A549 (cell line): ENCODE data around the gene ANO10. TPM values are rescaled to one million over a fixed set of nuclear protein-coding genes. Genes with fewer than 3 reads are reported as not detected.

Experiments used
- ATAC-seq, 2 experiments: fragments of 200-7000 bp in 1 of 2; fragments of >200 bp in 1 of 2; cut with Nextera tagmentation in 1 of 2; cut with Tn5 transposase in 1 of 2; 3 replicates each; pipeline versions ENCODE4 v1.8.0 to v1.9.1; 2018 to 2020; ENCODE audit warnings: mild to moderate bottlenecking in 1 of 2, moderate library complexity in 1 of 2
- CTCF ChIA-PET: fragments of 300-600 bp; sonication (Branson Sonifier 250); formaldehyde crosslinking; extraction: SDS; loops from one replicate; lab custom pipeline; 2021; ENCODE audit warnings: antibody characterized with exemption, inconsistent platforms; lab: Yijun Ruan, JAX
- POLR2A ChIA-PET: fragments of 350-600 bp; formaldehyde crosslinking; extraction: SDS; loops from one replicate; lab custom pipeline; 2021; ENCODE audit warnings: antibody characterized with exemption, inconsistent platforms; lab: Yijun Ruan, JAX
- DNase-seq, 2 experiments: peaks; one replicate each; pipeline versions ENCODE4 v3.0.0 to v3.0.0-alpha.2; 2011 to 2016; ENCODE audit warnings: low read depth in 1 of 2, low spot score in 1 of 2
- FAIRE-seq: peaks from 2 replicates; lab custom pipeline; 2011; peaks lifted over from hg19 to GRCh38; lab: Jason Lieb, UNC
- H3K27ac ChIP-seq, 2 experiments: fragments of >200 bp; sonication (Bioruptor Twin); formaldehyde crosslinking; 3 replicates each; pipeline ENCODE4 v1.5.1; 2016 to 2017
- H3K4me1 ChIP-seq: fragments of >200 bp; sonication (Bioruptor Twin); formaldehyde crosslinking; 3 replicates; pipeline ENCODE4 v1.6.1; 2016
- H3K4me2 ChIP-seq: fragments of >200 bp; sonication (Bioruptor Twin); formaldehyde crosslinking; 3 replicates; pipeline ENCODE4 v1.6.1; 2016
- H3K4me3 ChIP-seq: fragments of >200 bp; sonication (Bioruptor Twin); formaldehyde crosslinking; 3 replicates; pipeline ENCODE4 v1.5.1; 2016
- H3K9me3 ChIP-seq: fragments of >200 bp; sonication (Bioruptor Twin); formaldehyde crosslinking; 3 replicates; pipeline ENCODE4 v1.6.1; 2016
- CBX2 ChIP-seq: fragments of 200-600 bp; sonication (generic); IDR thresholded peaks from 2 replicates; pipeline ENCODE4 v1.6.1; 2016; ENCODE audit warnings: low read depth, mild to moderate bottlenecking, borderline replicate concordance
- CBX8 ChIP-seq: fragments of 200-600 bp; sonication (generic); IDR thresholded peaks from 2 replicates; pipeline ENCODE4 v1.6.1; 2016
- CHD2 ChIP-seq: fragments of 150-350 bp; IDR thresholded peaks from 2 replicates; pipeline ENCODE4 v1.6.1; 2014; ENCODE audit warnings: low read length; ENCODE audit not compliant: partially characterized antibody
- CHD4 ChIP-seq: fragments of 200-600 bp; sonication (generic); IDR thresholded peaks from 2 replicates; pipeline ENCODE4 v1.6.1; 2016; ENCODE audit warnings: antibody characterized with exemption, mild to moderate bottlenecking, borderline replicate concordance
- FOSB ChIP-seq: fragments of 250-450 bp; sonication (Bioruptor Pico); IDR thresholded peaks from 2 replicates; pipeline ENCODE4 v1.5.0; 2020; ENCODE audit warnings: mild to moderate bottlenecking, moderate library complexity
- FOSL2 ChIP-seq, 2 experiments: fragments of 450-650 bp in 1 of 2; fragments of >200 bp in 1 of 2; sonication (Bioruptor Twin) in 1 of 2; formaldehyde crosslinking; IDR thresholded peaks; 2 replicates each; pipeline versions ENCODE4 v1.5.0 to v1.6.1; 2016 to 2020; ENCODE audit warnings: mild to moderate bottlenecking in 1 of 2, moderate library complexity in 1 of 2
- FOXS1 ChIP-seq: fragments of 250-450 bp; sonication (Bioruptor Pico); IDR thresholded peaks from 2 replicates; pipeline ENCODE4 v1.5.0; 2020; ENCODE audit warnings: mild to moderate bottlenecking, moderate library complexity
- GATA3 ChIP-seq: IDR thresholded peaks from 2 replicates; pipeline ENCODE4 v1.6.1; 2012; ENCODE audit warnings: borderline replicate concordance
- HOXA7 ChIP-seq: fragments of 250-450 bp; sonication (Bioruptor Pico); IDR thresholded peaks from 2 replicates; pipeline ENCODE4 v1.5.0; 2020; ENCODE audit warnings: mild to moderate bottlenecking, moderate library complexity
- HOXB13 ChIP-seq: fragments of 250-450 bp; sonication (Bioruptor Pico); IDR thresholded peaks from 2 replicates; pipeline ENCODE4 v1.5.0; 2020; ENCODE audit warnings: low read depth, mild to moderate bottlenecking, moderate library complexity
- HOXB5 ChIP-seq: fragments of 250-450 bp; sonication (Bioruptor Pico); IDR thresholded peaks from 2 replicates; pipeline ENCODE4 v1.5.0; 2020; ENCODE audit warnings: mild to moderate bottlenecking, moderate library complexity
- KDM1A ChIP-seq: fragments of 200-600 bp; sonication (generic); IDR thresholded peaks from 2 replicates; pipeline ENCODE4 v1.6.1; 2016; ENCODE audit warnings: low read depth, mild to moderate bottlenecking
- MAZ ChIP-seq: fragments of 150-350 bp; IDR thresholded peaks from 2 replicates; pipeline ENCODE4 v1.6.1; 2014; ENCODE audit warnings: antibody characterized with exemption, low read depth, low read length, borderline replicate concordance
- NFE2L2 ChIP-seq: fragments of 150-350 bp; conservative IDR thresholded peaks from 2 replicates; pipeline ENCODE4 v1.6.1; 2014; ENCODE audit warnings: low read length
- NPAS2 ChIP-seq: fragments of 250-450 bp; sonication (Bioruptor Pico); IDR thresholded peaks from 2 replicates; pipeline ENCODE4 v1.8.0; 2022; ENCODE audit warnings: mild to moderate bottlenecking, moderate library complexity, borderline replicate concordance
- PHF8 ChIP-seq: fragments of 200-600 bp; sonication (generic); IDR thresholded peaks from 2 replicates; pipeline ENCODE4 v1.6.1; 2016; ENCODE audit warnings: low read depth, mild to moderate bottlenecking, antibody characterized with exemption, moderate library complexity, borderline replicate concordance
- RAD21 ChIP-seq, 2 experiments: fragments of >200 bp in 1 of 2; sonication (Bioruptor Twin) in 1 of 2; formaldehyde crosslinking in 1 of 2; IDR thresholded peaks in 1 of 2; conservative IDR thresholded peaks in 1 of 2; 2 replicates in 1 of 2; 3 replicates in 1 of 2; pipeline ENCODE4 v1.6.1; 2012 to 2018; ENCODE audit warnings: inconsistent platforms in 1 of 2
- RARB ChIP-seq: fragments of 250-450 bp; sonication (Bioruptor Pico); IDR thresholded peaks from 2 replicates; pipeline ENCODE4 v1.8.0; 2021; ENCODE audit warnings: mild to moderate bottlenecking, moderate library complexity
- ZFP36 ChIP-seq: fragments of 450-650 bp; IDR thresholded peaks from 2 replicates; pipeline ENCODE4 v1.6.1; 2014; ENCODE audit warnings: borderline replicate concordance; ENCODE audit not compliant: partially characterized antibody
- ZSCAN20 ChIP-seq: fragments of 250-450 bp; sonication (Bioruptor Pico); IDR thresholded peaks from 2 replicates; pipeline ENCODE4 v1.8.0; 2022; ENCODE audit warnings: mild to moderate bottlenecking, moderate library complexity
- WGBS: methylation state at CpG from one replicate; pipeline ENCODE4 v1.1.6; 2017; ENCODE audit errors: missing lambda C conversion rate; 5-methylcytosine and 5-hydroxymethylcytosine counted together
- polyA plus RNA-seq, 4 experiments: library from polyadenylated mRNA; depleted of rRNA in 3 of 4; stranded (reverse); fragments of >200 nt; fragmentation: RNase III in 1 of 4; extraction: RNeasy Plus Mini Kit Qiagen cat#74134 plus additional on column Dnase treatment in 1 of 4; gene quantifications; 2 replicates in 3 of 4; 3 replicates in 1 of 4; pipeline ENCODE4 v1.2.3, GENCODE V29; 2011 to 2017
- TF ChIP-seq, protein P1 (sequence below): fragments of 450-650 bp; IDR thresholded peaks from 2 replicates; pipeline ENCODE4 v1.6.1; 2014; ENCODE audit warnings: antibody characterized with exemption
- TF ChIP-seq, protein P2 (sequence below): IDR thresholded peaks from 2 replicates; pipeline ENCODE4 v1.6.1; 2012
- TF ChIP-seq, protein P3 (sequence below): IDR thresholded peaks from 2 replicates; pipeline ENCODE4 v1.6.1; 2012
- TF ChIP-seq, protein P4 (sequence below): fragments of 250-450 bp; sonication (Bioruptor Pico); IDR thresholded peaks from 2 replicates; pipeline ENCODE4 v1.5.0; 2021; ENCODE audit warnings: mild to moderate bottlenecking, moderate library complexity, borderline replicate concordance
- TF ChIP-seq, protein P5 (sequence below): fragments of 150-350 bp; IDR thresholded peaks from 2 replicates; pipeline ENCODE4 v1.6.1; 2014; ENCODE audit warnings: low read depth, mild to moderate bottlenecking, low read length
- TF ChIP-seq, protein P6 (sequence below): fragments of >200 bp; sonication (Bioruptor Twin); formaldehyde crosslinking; IDR thresholded peaks from 2 replicates; pipeline ENCODE4 v1.6.1; 2016

The ANO10 gene
- polyA plus RNA-seq, 2 of the 4 experiments (the other 2 are of a cell fraction): 20.0 to 22.8 TPM

DNA sequence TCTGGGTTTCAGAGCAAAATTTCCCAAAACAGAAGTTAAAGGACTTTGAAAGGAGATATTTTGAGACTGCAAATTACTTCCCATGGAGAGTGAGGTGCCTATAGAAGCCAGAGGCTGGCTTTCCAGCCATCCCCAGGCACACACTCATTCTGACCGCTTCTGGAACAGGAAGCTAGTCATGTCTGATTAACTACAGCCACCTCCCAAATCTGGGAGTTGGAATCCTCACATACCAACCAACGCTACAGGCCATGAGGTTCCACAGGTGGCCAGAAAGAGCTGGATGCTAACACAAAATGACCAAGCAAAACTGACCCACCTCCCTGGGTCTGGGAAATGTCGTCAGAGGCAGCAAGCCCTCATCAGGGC lies 248.3 kb downstream of the ANO10 start:
- FAIRE-seq: no peak

DNA sequence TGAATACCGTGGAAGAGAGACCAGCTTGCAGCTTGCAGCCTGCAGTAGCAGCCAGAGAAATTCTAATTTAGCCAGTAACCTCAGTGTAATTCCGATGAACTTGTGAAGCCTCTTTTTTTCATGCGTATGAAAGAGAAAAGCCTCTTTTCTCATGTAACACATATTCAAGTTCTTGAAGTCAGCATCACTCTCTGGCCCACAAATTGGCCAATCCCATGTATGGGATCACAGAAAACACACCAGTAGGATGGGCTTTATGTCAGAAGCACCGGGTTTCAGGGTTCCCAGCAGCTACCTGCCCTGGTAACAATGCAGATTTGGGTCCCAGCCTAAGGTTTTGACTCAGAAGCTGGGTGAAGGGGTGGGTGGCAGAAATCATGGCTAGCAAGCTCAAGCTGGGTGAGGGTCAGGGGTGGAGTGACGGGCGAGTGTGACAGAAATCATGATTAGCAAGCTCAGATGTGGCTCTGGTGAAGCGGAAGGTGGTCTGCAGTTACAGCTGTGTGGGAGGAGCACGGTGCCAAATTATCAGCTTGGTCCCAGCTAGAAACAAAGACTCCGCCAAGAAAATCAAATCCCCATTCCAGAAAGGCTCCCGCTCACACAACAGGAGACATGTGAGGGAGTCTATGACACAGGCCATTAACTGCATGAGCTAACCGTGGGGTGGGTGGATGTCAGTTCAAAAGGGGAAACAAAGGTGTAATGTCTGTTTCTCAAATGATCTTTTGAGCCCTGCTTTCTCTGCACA lies 248.8 kb downstream of the ANO10 start:
- POLR2A ChIA-PET: no interaction called here
- TF ChIP-seq HOXA7 (no peak), ZFP36 (no peak), CBX8 (no peak), FOSL2 (IDR thresholded peaks at IDR 0.05) (no peak), FOSL2 (CRISPR knock-in tag; IDR thresholded peaks at IDR 0.05) (no peak), FOXS1 (CRISPR knock-in tag) (no peak), MAZ (no peak), ZSCAN20 (no peak), HOXB5 (CRISPR knock-in tag) (no peak), KDM1A (no peak), HOXB13 (CRISPR knock-in tag) (no peak), RARB (CRISPR knock-in tag) (no peak)
- TF ChIP-seq, protein P1, sequence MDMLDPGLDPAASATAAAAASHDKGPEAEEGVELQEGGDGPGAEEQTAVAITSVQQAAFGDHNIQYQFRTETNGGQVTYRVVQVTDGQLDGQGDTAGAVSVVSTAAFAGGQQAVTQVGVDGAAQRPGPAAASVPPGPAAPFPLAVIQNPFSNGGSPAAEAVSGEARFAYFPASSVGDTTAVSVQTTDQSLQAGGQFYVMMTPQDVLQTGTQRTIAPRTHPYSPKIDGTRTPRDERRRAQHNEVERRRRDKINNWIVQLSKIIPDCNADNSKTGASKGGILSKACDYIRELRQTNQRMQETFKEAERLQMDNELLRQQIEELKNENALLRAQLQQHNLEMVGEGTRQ: no peak
- TF ChIP-seq, protein P2, sequence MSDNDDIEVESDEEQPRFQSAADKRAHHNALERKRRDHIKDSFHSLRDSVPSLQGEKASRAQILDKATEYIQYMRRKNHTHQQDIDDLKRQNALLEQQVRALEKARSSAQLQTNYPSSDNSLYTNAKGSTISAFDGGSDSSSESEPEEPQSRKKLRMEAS: no peak
- TF ChIP-seq, protein P3, sequence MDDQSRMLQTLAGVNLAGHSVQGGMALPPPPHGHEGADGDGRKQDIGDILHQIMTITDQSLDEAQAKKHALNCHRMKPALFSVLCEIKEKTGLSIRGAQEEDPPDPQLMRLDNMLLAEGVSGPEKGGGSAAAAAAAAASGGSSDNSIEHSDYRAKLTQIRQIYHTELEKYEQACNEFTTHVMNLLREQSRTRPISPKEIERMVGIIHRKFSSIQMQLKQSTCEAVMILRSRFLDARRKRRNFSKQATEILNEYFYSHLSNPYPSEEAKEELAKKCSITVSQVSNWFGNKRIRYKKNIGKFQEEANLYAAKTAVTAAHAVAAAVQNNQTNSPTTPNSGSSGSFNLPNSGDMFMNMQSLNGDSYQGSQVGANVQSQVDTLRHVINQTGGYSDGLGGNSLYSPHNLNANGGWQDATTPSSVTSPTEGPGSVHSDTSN: no peak
- DNase-seq (no peak), ATAC-seq (no peak), FAIRE-seq (no peak)
- H3K27ac ChIP-seq: no peak overlapping the region
- no peak overlapping the region for H3K4me2 ChIP-seq
- no peak overlapping the region for H3K4me3 ChIP-seq
- 91% methylated on average over 11 of the region's 11 CpGs for WGBS
- no peaks in the 10 kb centered on the region for H3K9me3 ChIP-seq
- CTCF ChIA-PET: no interaction called here
- H3K4me1 ChIP-seq: no peaks in the 10 kb centered on the region

More for the DNA sequence above, 248.3 kb downstream of the ANO10 start:
- no peak overlapping the region for H3K4me3 ChIP-seq
- no peaks in the 10 kb centered on the region for H3K4me1 ChIP-seq
- ATAC-seq: no peak
- WGBS: 83% methylated on average over 3 of the region's 3 CpGs
- H3K27ac ChIP-seq: no peak overlapping the region
- CTCF ChIA-PET: no interaction called here
- TF ChIP-seq CBX8: no peak
- TF ChIP-seq, protein P4, sequence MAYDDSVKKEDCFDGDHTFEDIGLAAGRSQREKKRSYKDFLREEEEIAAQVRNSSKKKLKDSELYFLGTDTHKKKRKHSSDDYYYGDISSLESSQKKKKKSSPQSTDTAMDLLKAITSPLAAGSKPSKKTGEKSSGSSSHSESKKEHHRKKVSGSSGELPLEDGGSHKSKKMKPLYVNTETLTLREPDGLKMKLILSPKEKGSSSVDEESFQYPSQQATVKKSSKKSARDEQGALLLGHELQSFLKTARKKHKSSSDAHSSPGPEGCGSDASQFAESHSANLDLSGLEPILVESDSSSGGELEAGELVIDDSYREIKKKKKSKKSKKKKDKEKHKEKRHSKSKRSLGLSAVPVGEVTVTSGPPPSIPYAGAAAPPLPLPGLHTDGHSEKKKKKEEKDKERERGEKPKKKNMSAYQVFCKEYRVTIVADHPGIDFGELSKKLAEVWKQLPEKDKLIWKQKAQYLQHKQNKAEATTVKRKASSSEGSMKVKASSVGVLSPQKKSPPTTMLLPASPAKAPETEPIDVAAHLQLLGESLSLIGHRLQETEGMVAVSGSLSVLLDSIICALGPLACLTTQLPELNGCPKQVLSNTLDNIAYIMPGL (CRISPR knock-in tag): no peak
- TF ChIP-seq RAD21 (conservative IDR thresholded peaks at IDR 0.05 in 1 of 2, IDR thresholded peaks at IDR 0.05 in 1 of 2): no peak
- no peak for TF ChIP-seq NPAS2 (CRISPR knock-in tag)
- TF ChIP-seq, protein P5, sequence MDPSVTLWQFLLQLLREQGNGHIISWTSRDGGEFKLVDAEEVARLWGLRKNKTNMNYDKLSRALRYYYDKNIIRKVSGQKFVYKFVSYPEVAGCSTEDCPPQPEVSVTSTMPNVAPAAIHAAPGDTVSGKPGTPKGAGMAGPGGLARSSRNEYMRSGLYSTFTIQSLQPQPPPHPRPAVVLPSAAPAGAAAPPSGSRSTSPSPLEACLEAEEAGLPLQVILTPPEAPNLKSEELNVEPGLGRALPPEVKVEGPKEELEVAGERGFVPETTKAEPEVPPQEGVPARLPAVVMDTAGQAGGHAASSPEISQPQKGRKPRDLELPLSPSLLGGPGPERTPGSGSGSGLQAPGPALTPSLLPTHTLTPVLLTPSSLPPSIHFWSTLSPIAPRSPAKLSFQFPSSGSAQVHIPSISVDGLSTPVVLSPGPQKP: no peak
- TF ChIP-seq CHD2: no peak
- TF ChIP-seq, protein P3: no peak
- TF ChIP-seq ZSCAN20: no peak
- TF ChIP-seq PHF8: no peak
- TF ChIP-seq, protein P6, sequence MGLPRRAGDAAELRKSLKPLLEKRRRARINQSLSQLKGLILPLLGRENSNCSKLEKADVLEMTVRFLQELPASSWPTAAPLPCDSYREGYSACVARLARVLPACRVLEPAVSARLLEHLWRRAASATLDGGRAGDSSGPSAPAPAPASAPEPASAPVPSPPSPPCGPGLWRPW: no peak
- no peak for TF ChIP-seq CHD4
- no peak for TF ChIP-seq NFE2L2
- no peak for TF ChIP-seq FOSB (CRISPR knock-in tag)
- no peak for TF ChIP-seq GATA3
- TF ChIP-seq CBX2: no peak
- TF ChIP-seq, all 56 proteins: peak for 0
- POLR2A ChIA-PET: no interaction called here
- H3K9me3 ChIP-seq: no peaks in the 10 kb centered on the region
- DNase-seq: no peak
- H3K4me2 ChIP-seq: no peak overlapping the region
